Measurements from ENCODE around the gene HOXC9.

GRCh38 chr12:53985692-53985993 is 14.3 kb upstream of the HOXC9 start:
- TF ChIP-seq CTCF (IDR thresholded peaks at IDR 0.05) (no peak), POLR2A (IDR thresholded peaks at IDR 0.05) (no peak)
